ENCODE data around the gene GNB1L. TPM values are rescaled to one million over a fixed set of nuclear protein-coding genes. Genes with fewer than 3 reads are reported as not detected.

The GNB1L gene
- polyA plus RNA-seq, 1 donor from 2014 or later = 16.5 TPM

GRCh38 chr22:19879246-19879570, 24.5 kb upstream of the GNB1L start:
- Histone ChIP-seq H3K36me3 (ENCODE audit: insufficient read depth, low read length) (no peaks in the 10 kb centered on the region), H3K9ac (ENCODE audit: low read length) (no peak overlapping the region), H3K4me3 (ENCODE audit: low read length) (no peak overlapping the region), H3K27me3 (ENCODE audit: insufficient read depth, low read depth, low read length) (no peaks in the 10 kb centered on the region), H3K9me2 (ENCODE audit: insufficient read depth, low read length) (no peaks in the 10 kb centered on the region), H3K79me2 (replicated peaks; ENCODE audit: insufficient read depth, low read length) (no peaks in the 10 kb centered on the region), H4K20me1 (ENCODE audit: insufficient read depth) (no peaks in the 10 kb centered on the region), H3K4me2 (ENCODE audit: low read length) (no peak overlapping the region), H3K9me3 (ENCODE audit: low read length) (no peaks in the 10 kb centered on the region), H3F3A (ENCODE audit: insufficient read depth, low read length, poor library complexity, severe bottlenecking) (no peaks in the 10 kb centered on the region), H3K27ac (ENCODE audit: low read length) (no peak overlapping the region), H2AFZ (ENCODE audit: low read depth, low read length) (no peak overlapping the region)
- no peak for TF ChIP-seq SMC3 (conservative IDR thresholded peaks at IDR 0.05; ENCODE audit: poor library complexity)
- TF ChIP-seq, protein P1, sequence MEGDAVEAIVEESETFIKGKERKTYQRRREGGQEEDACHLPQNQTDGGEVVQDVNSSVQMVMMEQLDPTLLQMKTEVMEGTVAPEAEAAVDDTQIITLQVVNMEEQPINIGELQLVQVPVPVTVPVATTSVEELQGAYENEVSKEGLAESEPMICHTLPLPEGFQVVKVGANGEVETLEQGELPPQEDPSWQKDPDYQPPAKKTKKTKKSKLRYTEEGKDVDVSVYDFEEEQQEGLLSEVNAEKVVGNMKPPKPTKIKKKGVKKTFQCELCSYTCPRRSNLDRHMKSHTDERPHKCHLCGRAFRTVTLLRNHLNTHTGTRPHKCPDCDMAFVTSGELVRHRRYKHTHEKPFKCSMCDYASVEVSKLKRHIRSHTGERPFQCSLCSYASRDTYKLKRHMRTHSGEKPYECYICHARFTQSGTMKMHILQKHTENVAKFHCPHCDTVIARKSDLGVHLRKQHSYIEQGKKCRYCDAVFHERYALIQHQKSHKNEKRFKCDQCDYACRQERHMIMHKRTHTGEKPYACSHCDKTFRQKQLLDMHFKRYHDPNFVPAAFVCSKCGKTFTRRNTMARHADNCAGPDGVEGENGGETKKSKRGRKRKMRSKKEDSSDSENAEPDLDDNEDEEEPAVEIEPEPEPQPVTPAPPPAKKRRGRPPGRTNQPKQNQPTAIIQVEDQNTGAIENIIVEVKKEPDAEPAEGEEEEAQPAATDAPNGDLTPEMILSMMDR (IDR thresholded peaks at IDR 0.05; ENCODE audit: poor library complexity, severe bottlenecking) = no peak
- no peak for TF ChIP-seq REST (IDR thresholded peaks at IDR 0.05; ENCODE audit: borderline replicate concordance)
- no peak for TF ChIP-seq EZH2 (IDR thresholded peaks at IDR 0.05; ENCODE audit: borderline replicate concordance, insufficient read depth, low read length, poor library complexity, severe bottlenecking)
- no peak for TF ChIP-seq MXI1 (conservative IDR thresholded peaks at IDR 0.05; ENCODE audit: poor library complexity, severe bottlenecking)
- no peak for TF ChIP-seq EP300 (conservative IDR thresholded peaks at IDR 0.05; ENCODE audit: poor library complexity, severe bottlenecking)
- TF ChIP-seq POLR2AphosphoS5 (IDR thresholded peaks at IDR 0.05) = no peak
- no peak for TF ChIP-seq TAF1 (IDR thresholded peaks at IDR 0.05; ENCODE audit: low read depth)
- no peak for TF ChIP-seq RAD21 (conservative IDR thresholded peaks at IDR 0.05)

DNA sequence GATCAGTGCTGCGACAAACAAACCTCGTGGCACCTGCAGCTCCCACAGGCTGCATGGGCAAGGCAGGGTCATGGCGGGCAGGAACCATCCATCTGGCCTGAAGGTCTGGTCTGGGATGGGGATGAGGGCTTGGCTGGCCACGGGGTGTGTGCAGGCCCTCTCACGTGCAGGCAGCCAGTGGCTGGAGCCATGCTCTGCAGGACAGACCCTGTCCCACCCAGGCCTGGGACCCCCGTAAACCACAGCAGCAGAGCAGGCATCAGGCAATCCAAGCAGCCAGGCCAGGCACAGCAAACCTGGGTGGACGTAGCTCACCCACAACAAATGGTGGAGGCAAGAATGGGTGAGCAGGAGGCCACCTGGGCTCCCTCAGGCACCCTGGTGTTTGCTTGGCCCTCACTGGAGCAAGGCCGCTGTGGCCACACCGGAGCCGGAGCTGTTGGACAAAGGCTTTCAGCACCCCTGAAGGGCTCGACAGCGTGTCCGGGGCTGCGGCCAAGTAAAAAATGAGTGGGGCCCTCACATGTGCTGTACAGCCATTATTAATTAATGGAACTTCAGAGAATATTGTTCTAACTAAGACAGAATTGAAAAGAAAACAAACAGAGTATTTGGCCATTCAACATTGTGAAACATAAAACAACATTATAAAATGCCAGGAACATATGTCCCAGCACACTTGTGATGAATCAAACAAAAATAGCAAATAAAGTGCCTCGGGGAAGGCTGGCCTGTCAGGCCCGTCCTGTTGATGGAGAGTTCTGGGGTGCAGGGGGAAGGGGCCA, 24.0 kb upstream of the GNB1L start:
- H3K4me2 ChIP-seq (ENCODE audit: low read length) = no peak overlapping the region
- no peaks in the 10 kb centered on the region for H3K9me3 ChIP-seq (ENCODE audit: low read length)
- no peak overlapping the region for H2AFZ ChIP-seq (ENCODE audit: low read depth, low read length)
- H3K27me3 ChIP-seq (ENCODE audit: insufficient read depth, low read depth, low read length) = no peaks in the 10 kb centered on the region
- no peak overlapping the region for H3K4me3 ChIP-seq (ENCODE audit: low read length)
- no peaks in the 10 kb centered on the region for H3K9me2 ChIP-seq (ENCODE audit: insufficient read depth, low read length)
- no peak overlapping the region for H3K9ac ChIP-seq (ENCODE audit: low read length)
- TF ChIP-seq MXI1 (conservative IDR thresholded peaks at IDR 0.05; ENCODE audit: poor library complexity, severe bottlenecking) (no peak), TAF1 (IDR thresholded peaks at IDR 0.05; ENCODE audit: low read depth) (no peak), EP300 (conservative IDR thresholded peaks at IDR 0.05; ENCODE audit: poor library complexity, severe bottlenecking) (no peak), RAD21 (conservative IDR thresholded peaks at IDR 0.05) (no peak), EZH2 (IDR thresholded peaks at IDR 0.05; ENCODE audit: borderline replicate concordance, insufficient read depth, low read length, poor library complexity, severe bottlenecking) (no peak), SMC3 (conservative IDR thresholded peaks at IDR 0.05; ENCODE audit: poor library complexity) (no peak), POLR2AphosphoS5 (IDR thresholded peaks at IDR 0.05) (no peak), REST (IDR thresholded peaks at IDR 0.05; ENCODE audit: borderline replicate concordance) (no peak)
- TF ChIP-seq, protein P1 (IDR thresholded peaks at IDR 0.05; ENCODE audit: poor library complexity, severe bottlenecking) = no peak
- no peaks in the 10 kb centered on the region for H4K20me1 ChIP-seq (ENCODE audit: insufficient read depth)
- no peak overlapping the region for H3K27ac ChIP-seq (ENCODE audit: low read length)
- no peaks in the 10 kb centered on the region for H3K79me2 ChIP-seq (replicated peaks; ENCODE audit: insufficient read depth, low read length)
- no peaks in the 10 kb centered on the region for H3K36me3 ChIP-seq (ENCODE audit: insufficient read depth, low read length)
- H3F3A ChIP-seq (ENCODE audit: insufficient read depth, low read length, poor library complexity, severe bottlenecking) = no peaks in the 10 kb centered on the region
